ENCODE data around the gene ADCY5. TPM values are rescaled to one million over a fixed set of nuclear protein-coding genes. Genes with fewer than 3 reads are reported as not detected.

Gene ADCY5
- polyA plus RNA-seq, 2 donors = 4.4 to 5.0 TPM

GRCh38 chr3:123336001-123336400 lies 112.9 kb downstream of the ADCY5 start:
- Histone ChIP-seq H3K9me3 (ENCODE audit: control insufficient read depth in 2 of 2, insufficient read depth in 1 of 2, low read depth in 1 of 2, low read length in 1 of 2) (no peaks in the 10 kb centered on the region), H3K4me1 (ENCODE audit: control insufficient read depth in 2 of 2, insufficient read depth in 2 of 2, low read length in 1 of 2) (no peaks in the 10 kb centered on the region), H3K4me3 (ENCODE audit: low read depth in 1 of 2, low read length in 2 of 2) (no peak overlapping the region), H3K27me3 (ENCODE audit: control insufficient read depth in 1 of 2, insufficient read depth in 2 of 2, low read length in 2 of 2) (no peaks in the 10 kb centered on the region), H3K36me3 (ENCODE audit: control insufficient read depth in 2 of 2, insufficient read depth in 2 of 2, low read length in 1 of 2) (no peaks in the 10 kb centered on the region), H3K27ac (ENCODE audit: low read depth in 2 of 2, low read length in 1 of 2) (no peak overlapping the region)
- 73% methylated on average over 4 of the region's 4 CpGs for WGBS, 2 donors

GRCh38 chr3:123335007-123335670 lies 113.8 kb downstream of the ADCY5 start:
- 70 to 72% methylated on average over 14 of the region's 14 CpGs for WGBS, 2 donors
- Histone ChIP-seq H3K4me1 (ENCODE audit: control insufficient read depth in 2 of 2, insufficient read depth in 2 of 2, low read length in 1 of 2) (no peaks in the 10 kb centered on the region), H3K4me3 (ENCODE audit: low read depth in 1 of 2, low read length in 2 of 2) (no peak overlapping the region)

GRCh38 chr3:123334056-123334455 lies 114.8 kb downstream of the ADCY5 start:
- Histone ChIP-seq H3K27ac (ENCODE audit: low read depth in 2 of 2, low read length in 1 of 2) (no peak overlapping the region), H3K4me1 (ENCODE audit: control insufficient read depth in 2 of 2, insufficient read depth in 2 of 2, low read length in 1 of 2) (no peaks in the 10 kb centered on the region), H3K36me3 (ENCODE audit: control insufficient read depth in 2 of 2, insufficient read depth in 2 of 2, low read length in 1 of 2) (no peaks in the 10 kb centered on the region), H3K9me3 (ENCODE audit: control insufficient read depth in 2 of 2, insufficient read depth in 1 of 2, low read depth in 1 of 2, low read length in 1 of 2) (no peaks in the 10 kb centered on the region), H3K4me3 (ENCODE audit: low read depth in 1 of 2, low read length in 2 of 2) (no peak overlapping the region), H3K27me3 (ENCODE audit: control insufficient read depth in 1 of 2, insufficient read depth in 2 of 2, low read length in 2 of 2) (no peaks in the 10 kb centered on the region)
- 85 to 91% methylated on average over 7 of the region's 7 CpGs for WGBS, 2 donors

More at GRCh38 chr3:123335007-123335670, 113.8 kb downstream of the ADCY5 start:
- Histone ChIP-seq H3K9me3 (ENCODE audit: control insufficient read depth in 2 of 2, insufficient read depth in 1 of 2, low read depth in 1 of 2, low read length in 1 of 2) (no peaks in the 10 kb centered on the region), H3K27ac (ENCODE audit: low read depth in 2 of 2, low read length in 1 of 2) (no peak overlapping the region), H3K27me3 (ENCODE audit: control insufficient read depth in 1 of 2, insufficient read depth in 2 of 2, low read length in 2 of 2) (no peaks in the 10 kb centered on the region), H3K36me3 (ENCODE audit: control insufficient read depth in 2 of 2, insufficient read depth in 2 of 2, low read length in 1 of 2) (no peaks in the 10 kb centered on the region)

GRCh38 chr3:123333401-123333800 lies 115.5 kb downstream of the ADCY5 start:
- no peaks in the 10 kb centered on the region for H3K9me3 ChIP-seq (ENCODE audit: control insufficient read depth in 2 of 2, insufficient read depth in 1 of 2, low read depth in 1 of 2, low read length in 1 of 2)
- H3K4me3 ChIP-seq (ENCODE audit: low read depth in 1 of 2, low read length in 2 of 2) = no peak overlapping the region
- H3K4me1 ChIP-seq (ENCODE audit: control insufficient read depth in 2 of 2, insufficient read depth in 2 of 2, low read length in 1 of 2) = peaks cover 0 to 3% of the 10 kb centered on the region in 2 donors
- H3K27me3 ChIP-seq (ENCODE audit: control insufficient read depth in 1 of 2, insufficient read depth in 2 of 2, low read length in 2 of 2) = no peaks in the 10 kb centered on the region
- no peaks in the 10 kb centered on the region for H3K36me3 ChIP-seq (ENCODE audit: control insufficient read depth in 2 of 2, insufficient read depth in 2 of 2, low read length in 1 of 2)
- WGBS, 2 donors = 78 to 82% methylated on average over 9 to 10 of the region's 10 CpGs
- H3K27ac ChIP-seq (ENCODE audit: low read depth in 2 of 2, low read length in 1 of 2) = peak overlapping the region; percentile 27 to 45

- Histone ChIP-seq H3K4me1 (ENCODE audit: control insufficient read depth in 2 of 2, insufficient read depth in 2 of 2, low read length in 1 of 2) (peaks cover 0 to 3% of the 10 kb centered on the region in 2 donors), H3K9me3 (ENCODE audit: control insufficient read depth in 2 of 2, insufficient read depth in 1 of 2, low read depth in 1 of 2, low read length in 1 of 2) (no peaks in the 10 kb centered on the region), H3K36me3 (ENCODE audit: control insufficient read depth in 2 of 2, insufficient read depth in 2 of 2, low read length in 1 of 2) (no peaks in the 10 kb centered on the region), H3K4me3 (ENCODE audit: low read depth in 1 of 2, low read length in 2 of 2) (no peak overlapping the region), H3K27me3 (ENCODE audit: control insufficient read depth in 1 of 2, insufficient read depth in 2 of 2, low read length in 2 of 2) (no peaks in the 10 kb centered on the region), H3K27ac (ENCODE audit: low read depth in 2 of 2, low read length in 1 of 2) (peak overlapping the region; percentile 2 to 20)
- WGBS, 2 donors = 80 to 83% methylated on average over 15 of the region's 15 CpGs
Observed at GRCh38 chr3:123332124-123332641, 116.7 kb downstream of the ADCY5 start.

- Histone ChIP-seq H3K27me3 (ENCODE audit: control insufficient read depth in 1 of 2, insufficient read depth in 2 of 2, low read length in 2 of 2) (no peaks in the 10 kb centered on the region), H3K27ac (ENCODE audit: low read depth in 2 of 2, low read length in 1 of 2) (peak overlapping the region; percentile 52 to 62), H3K4me3 (ENCODE audit: low read depth in 1 of 2, low read length in 2 of 2) (no peak overlapping the region), H3K9me3 (ENCODE audit: control insufficient read depth in 2 of 2, insufficient read depth in 1 of 2, low read depth in 1 of 2, low read length in 1 of 2) (no peaks in the 10 kb centered on the region), H3K4me1 (ENCODE audit: control insufficient read depth in 2 of 2, insufficient read depth in 2 of 2, low read length in 1 of 2) (peaks cover 0 to 3% of the 10 kb centered on the region in 2 donors), H3K36me3 (ENCODE audit: control insufficient read depth in 2 of 2, insufficient read depth in 2 of 2, low read length in 1 of 2) (no peaks in the 10 kb centered on the region)
- 83 to 88% methylated on average over 9 of the region's 9 CpGs for WGBS, 2 donors
Observed at GRCh38 chr3:123331651-123332050, 117.2 kb downstream of the ADCY5 start.

- Histone ChIP-seq H3K27me3 (ENCODE audit: control insufficient read depth in 1 of 2, insufficient read depth in 2 of 2, low read length in 2 of 2) (no peaks in the 10 kb centered on the region), H3K4me3 (ENCODE audit: low read depth in 1 of 2, low read length in 2 of 2) (no peak overlapping the region), H3K27ac (ENCODE audit: low read depth in 2 of 2, low read length in 1 of 2) (peak overlapping the region; percentile 50 to 52), H3K9me3 (ENCODE audit: control insufficient read depth in 2 of 2, insufficient read depth in 1 of 2, low read depth in 1 of 2, low read length in 1 of 2) (no peaks in the 10 kb centered on the region), H3K36me3 (ENCODE audit: control insufficient read depth in 2 of 2, insufficient read depth in 2 of 2, low read length in 1 of 2) (no peaks in the 10 kb centered on the region), H3K4me1 (ENCODE audit: control insufficient read depth in 2 of 2, insufficient read depth in 2 of 2, low read length in 1 of 2) (peaks cover 0 to 3% of the 10 kb centered on the region in 2 donors)
- whole genome bisulfite sequencing, 2 donors = 64 to 93% methylated on average over 8 of the region's 8 CpGs
Observed at GRCh38 chr3:123331006-123331405, 117.9 kb downstream of the ADCY5 start.

GRCh38 chr3:123330441-123330991 lies 118.4 kb downstream of the ADCY5 start:
- no peaks in the 10 kb centered on the region for H3K9me3 ChIP-seq (ENCODE audit: control insufficient read depth in 2 of 2, insufficient read depth in 1 of 2, low read depth in 1 of 2, low read length in 1 of 2)
- 71 to 79% methylated on average over 15 of the region's 15 CpGs for WGBS, 2 donors
- H3K4me3 ChIP-seq (ENCODE audit: low read depth in 1 of 2, low read length in 2 of 2) = no peak overlapping the region
- no peaks in the 10 kb centered on the region for H3K27me3 ChIP-seq (ENCODE audit: control insufficient read depth in 1 of 2, insufficient read depth in 2 of 2, low read length in 2 of 2)
- peaks cover 0 to 3% of the 10 kb centered on the region in 2 donors for H3K4me1 ChIP-seq (ENCODE audit: control insufficient read depth in 2 of 2, insufficient read depth in 2 of 2, low read length in 1 of 2)
- H3K36me3 ChIP-seq (ENCODE audit: control insufficient read depth in 2 of 2, insufficient read depth in 2 of 2, low read length in 1 of 2) = no peaks in the 10 kb centered on the region
- peak overlapping the region in 1 of 2 donors; percentile 44 for H3K27ac ChIP-seq (ENCODE audit: low read depth in 2 of 2, low read length in 1 of 2)

GRCh38 chr3:123329636-123330340 lies 119.1 kb downstream of the ADCY5 start:
- Histone ChIP-seq H3K4me3 (ENCODE audit: low read depth in 1 of 2, low read length in 2 of 2) (no peak overlapping the region), H3K36me3 (ENCODE audit: control insufficient read depth in 2 of 2, insufficient read depth in 2 of 2, low read length in 1 of 2) (no peaks in the 10 kb centered on the region), H3K27me3 (ENCODE audit: control insufficient read depth in 1 of 2, insufficient read depth in 2 of 2, low read length in 2 of 2) (no peaks in the 10 kb centered on the region), H3K4me1 (ENCODE audit: control insufficient read depth in 2 of 2, insufficient read depth in 2 of 2, low read length in 1 of 2) (peaks cover 0 to 3% of the 10 kb centered on the region in 2 donors), H3K9me3 (ENCODE audit: control insufficient read depth in 2 of 2, insufficient read depth in 1 of 2, low read depth in 1 of 2, low read length in 1 of 2) (no peaks in the 10 kb centered on the region), H3K27ac (ENCODE audit: low read depth in 2 of 2, low read length in 1 of 2) (peak overlapping the region; percentile 14 to 44)
- WGBS, 2 donors = 45 to 46% methylated on average over 10 of the region's 10 CpGs

Measured in esophagus (tissue), 2 donors.